IPS DF 4.7 (cell line): Measurements from ENCODE around the gene DPPA4.
"Not testable (repeated sequence)": the region's sequence is repeated elsewhere in the genome, so short reads cannot be mapped to it uniquely, and the experiment has no call there.

Experiments
- DNase-seq: peaks from one replicate; pipeline ENCODE4 v3.0.0-alpha.2; 2013; ENCODE audit warnings: low spot score; ENCODE audit errors: extremely low read depth

DPPA4 gene, protein sequence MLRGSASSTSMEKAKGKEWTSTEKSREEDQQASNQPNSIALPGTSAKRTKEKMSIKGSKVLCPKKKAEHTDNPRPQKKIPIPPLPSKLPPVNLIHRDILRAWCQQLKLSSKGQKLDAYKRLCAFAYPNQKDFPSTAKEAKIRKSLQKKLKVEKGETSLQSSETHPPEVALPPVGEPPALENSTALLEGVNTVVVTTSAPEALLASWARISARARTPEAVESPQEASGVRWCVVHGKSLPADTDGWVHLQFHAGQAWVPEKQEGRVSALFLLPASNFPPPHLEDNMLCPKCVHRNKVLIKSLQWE

DNA sequence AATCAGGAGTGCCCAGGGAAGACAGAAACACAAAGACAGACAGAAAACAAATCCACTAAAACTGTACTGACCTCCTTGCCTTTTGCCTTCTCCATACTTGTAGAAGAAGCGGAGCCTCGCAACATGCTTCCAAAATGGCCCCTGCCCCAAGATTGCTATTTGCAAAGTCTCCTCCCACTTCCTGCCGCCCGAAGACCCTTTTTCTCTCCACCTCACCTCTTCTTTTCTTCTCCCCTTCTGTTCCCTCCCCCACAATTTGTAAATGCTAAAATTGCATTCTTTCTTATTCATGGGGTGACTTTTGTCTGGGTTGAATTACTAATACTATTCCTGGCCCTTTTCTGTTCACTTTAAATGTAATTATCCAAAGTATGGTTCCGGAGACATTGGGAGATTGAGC lies at the start of gene DPPA4:
Gene DPPA4 (minus strand): TSS at position 154 of the 400 bp plus-strand sequence. CDS start 29 bp downstream, at position 125.
- peak; percentile 81 for DNase-seq

- no peak for DNase-seq
Observed at GRCh38 chr3:109385442-109386318, 48.3 kb upstream of the DPPA4 start.

- DNase-seq: no peak
Observed at GRCh38 chr3:109384164-109384563, 46.8 kb upstream of the DPPA4 start.

GRCh38 chr3:109382588-109382987 lies 45.2 kb upstream of the DPPA4 start:
- no peak for DNase-seq

DNA sequence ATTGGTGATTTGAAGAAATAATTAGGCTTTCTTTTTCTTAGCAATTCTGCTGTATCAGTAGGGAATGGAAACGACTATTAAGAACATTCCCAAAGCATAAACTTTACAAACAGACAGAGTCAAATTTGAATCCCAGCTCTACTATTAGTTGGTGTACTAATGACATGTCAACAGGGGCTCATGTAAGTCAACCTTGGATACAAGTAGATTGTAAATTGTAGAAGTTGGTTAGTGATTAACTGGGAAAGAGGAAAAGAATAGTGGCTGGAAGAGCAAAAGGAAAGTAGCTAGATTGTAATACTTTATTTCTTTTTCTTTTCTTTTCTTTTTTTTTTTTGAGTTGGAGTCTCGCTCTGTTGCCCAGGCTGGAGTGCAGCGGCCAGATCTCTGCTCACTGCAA lies 38.6 kb upstream of the DPPA4 start:
- DNase-seq: no peak

- DNase-seq: not testable (repeated sequence)
Observed at GRCh38 chr3:109374434-109374833, 37.1 kb upstream of the DPPA4 start.

DNA sequence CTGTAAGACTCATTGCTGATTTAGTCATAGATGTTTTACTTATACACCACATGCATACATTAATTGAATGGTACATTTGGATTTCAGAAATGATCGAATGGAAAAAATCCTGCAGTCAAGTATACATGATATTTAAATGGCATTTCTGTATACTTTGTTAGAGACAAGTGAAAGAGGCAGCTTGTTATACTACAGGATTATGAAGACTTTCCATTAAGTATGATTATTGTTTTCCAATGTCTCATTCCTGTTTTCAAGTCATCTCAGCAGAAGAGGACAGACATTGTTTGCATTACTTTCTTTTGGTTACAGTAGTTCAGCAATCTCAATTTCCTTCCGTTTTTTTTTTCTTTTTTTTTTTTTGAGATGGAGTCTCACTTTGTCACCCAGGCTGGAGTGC lies 36.6 kb upstream of the DPPA4 start:
- no peak for DNase-seq

GRCh38 chr3:109372639-109373038 lies 35.3 kb upstream of the DPPA4 start:
- no peak for DNase-seq

DNA sequence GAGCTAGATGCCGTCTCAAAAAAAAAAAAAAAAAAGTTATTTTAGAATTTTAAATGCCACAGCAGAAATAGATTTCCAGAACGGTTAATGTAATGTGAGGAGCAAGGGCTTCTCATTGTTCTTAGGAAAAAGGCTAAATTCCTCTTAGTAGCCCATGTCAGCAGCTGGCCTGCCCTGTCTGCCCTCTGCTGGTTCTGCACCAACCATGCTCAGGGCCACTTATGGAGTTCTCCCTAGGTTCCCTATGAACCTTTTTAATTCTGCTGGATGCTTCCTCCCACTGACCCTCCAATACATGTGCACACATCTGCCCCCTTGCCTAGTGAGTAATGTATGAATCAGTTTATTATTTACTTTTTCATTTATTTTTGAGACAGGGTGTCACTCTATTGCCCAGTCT lies 32.2 kb upstream of the DPPA4 start:
- DNase-seq: no peak

DNA sequence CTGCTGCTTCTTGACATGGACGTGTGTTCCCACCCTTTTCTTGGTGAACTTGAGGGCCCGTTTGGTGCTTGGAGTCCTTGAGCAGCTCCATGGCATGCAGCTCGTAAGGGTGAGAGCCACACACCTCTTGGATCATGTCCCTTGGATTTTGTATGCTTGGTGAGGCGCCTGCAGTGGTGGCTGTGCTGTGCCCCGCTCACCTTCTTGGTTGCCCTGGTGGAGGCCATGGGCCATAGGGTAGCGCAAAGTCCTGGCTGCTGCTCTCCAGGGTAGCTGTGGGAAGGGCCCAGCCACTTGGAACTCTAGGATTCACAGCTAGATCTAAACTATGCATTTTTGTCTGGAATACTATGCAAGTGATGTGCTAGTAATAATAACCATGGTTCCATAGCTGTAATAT lies 26.7 kb upstream of the DPPA4 start:
- no peak for DNase-seq

DNA sequence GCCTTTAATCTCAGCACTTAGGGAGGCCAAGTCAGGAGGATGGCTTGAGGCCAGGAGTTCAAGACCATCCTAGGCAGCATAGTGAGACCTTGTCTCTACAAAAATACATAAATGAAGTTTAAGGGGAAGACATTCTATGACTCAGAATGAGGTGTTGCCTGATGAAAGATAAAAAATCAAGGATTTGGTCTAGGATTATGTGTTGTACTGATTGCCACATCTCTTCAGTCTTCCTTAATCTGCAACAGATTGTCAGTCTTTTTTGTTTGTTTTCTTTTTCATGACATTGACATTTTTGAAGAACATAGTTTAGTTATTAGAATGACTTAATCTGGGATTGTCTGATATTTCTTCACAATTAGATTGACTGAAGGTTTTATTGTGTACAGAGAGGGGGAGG lies 26.3 kb upstream of the DPPA4 start:
- no peak for DNase-seq

- DNase-seq: no peak
Observed at GRCh38 chr3:109362823-109363222, 25.5 kb upstream of the DPPA4 start.

DNA sequence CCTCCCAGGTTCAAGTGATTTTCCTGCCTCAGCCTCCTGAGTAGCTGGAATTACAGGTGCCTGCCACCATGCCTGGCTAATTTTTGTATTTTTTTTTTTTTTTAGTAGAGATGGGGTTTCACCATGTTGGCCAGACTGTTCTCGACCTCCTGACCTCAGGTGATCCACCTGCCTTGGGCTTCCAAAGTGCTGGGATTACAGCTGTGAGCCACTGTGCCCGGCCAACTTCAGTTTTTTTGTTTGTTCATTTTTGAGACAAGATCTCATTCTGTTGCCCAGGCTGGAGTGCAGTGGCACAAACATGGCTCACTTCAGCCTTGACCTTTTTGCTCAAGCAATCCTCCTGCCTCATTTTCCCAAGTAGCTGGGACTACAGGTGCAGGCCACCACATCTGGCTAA lies 21.5 kb upstream of the DPPA4 start:
- not testable (repeated sequence) for DNase-seq

DNA sequence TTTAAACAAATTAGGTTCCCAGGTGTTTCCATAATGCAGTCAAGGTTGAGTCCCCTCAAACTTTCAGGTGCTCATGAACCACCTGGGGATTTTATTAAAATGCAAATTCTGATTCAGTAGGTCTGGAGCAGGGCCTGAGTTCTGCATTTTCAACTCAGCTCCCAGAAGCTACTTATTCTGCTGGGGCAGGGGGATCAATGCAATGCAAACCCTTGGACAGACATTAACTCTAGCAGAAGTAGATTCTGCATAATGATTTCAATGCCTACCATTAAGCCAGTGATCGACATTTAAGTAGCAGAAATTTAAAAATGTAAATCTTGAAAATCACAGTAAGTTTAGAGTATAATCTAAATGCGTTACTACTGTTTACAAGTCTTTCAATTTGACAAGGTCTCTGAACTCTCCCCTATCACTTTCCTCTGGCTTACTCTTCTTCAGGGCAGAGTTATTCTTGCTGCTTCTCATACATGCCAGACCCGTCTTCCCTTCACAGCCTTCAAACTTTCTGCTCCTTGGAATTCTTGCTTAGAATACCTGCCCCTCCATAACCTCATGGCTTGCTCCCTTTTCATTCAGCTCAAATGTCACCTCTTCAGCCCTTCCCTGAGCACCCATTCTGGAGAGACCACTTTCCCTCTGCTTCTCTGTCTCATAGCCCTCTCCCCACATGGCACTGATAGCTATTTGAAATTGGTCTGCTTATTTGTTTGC lies 19.3 kb upstream of the DPPA4 start:
- DNase-seq: no peak

GRCh38 chr3:109355625-109356441 lies 18.5 kb upstream of the DPPA4 start:
- DNase-seq: peak; percentile 88

- DNase-seq: no peak
Observed at GRCh38 chr3:109353057-109353456, 15.7 kb upstream of the DPPA4 start.

- no peak for DNase-seq
Observed at GRCh38 chr3:109351231-109351630, 13.9 kb upstream of the DPPA4 start.

GRCh38 chr3:109346770-109347295 lies 9.5 kb upstream of the DPPA4 start:
- DNase-seq: no peak

- no peak for DNase-seq
Observed at GRCh38 chr3:109346099-109346498, 8.8 kb upstream of the DPPA4 start.

DNA sequence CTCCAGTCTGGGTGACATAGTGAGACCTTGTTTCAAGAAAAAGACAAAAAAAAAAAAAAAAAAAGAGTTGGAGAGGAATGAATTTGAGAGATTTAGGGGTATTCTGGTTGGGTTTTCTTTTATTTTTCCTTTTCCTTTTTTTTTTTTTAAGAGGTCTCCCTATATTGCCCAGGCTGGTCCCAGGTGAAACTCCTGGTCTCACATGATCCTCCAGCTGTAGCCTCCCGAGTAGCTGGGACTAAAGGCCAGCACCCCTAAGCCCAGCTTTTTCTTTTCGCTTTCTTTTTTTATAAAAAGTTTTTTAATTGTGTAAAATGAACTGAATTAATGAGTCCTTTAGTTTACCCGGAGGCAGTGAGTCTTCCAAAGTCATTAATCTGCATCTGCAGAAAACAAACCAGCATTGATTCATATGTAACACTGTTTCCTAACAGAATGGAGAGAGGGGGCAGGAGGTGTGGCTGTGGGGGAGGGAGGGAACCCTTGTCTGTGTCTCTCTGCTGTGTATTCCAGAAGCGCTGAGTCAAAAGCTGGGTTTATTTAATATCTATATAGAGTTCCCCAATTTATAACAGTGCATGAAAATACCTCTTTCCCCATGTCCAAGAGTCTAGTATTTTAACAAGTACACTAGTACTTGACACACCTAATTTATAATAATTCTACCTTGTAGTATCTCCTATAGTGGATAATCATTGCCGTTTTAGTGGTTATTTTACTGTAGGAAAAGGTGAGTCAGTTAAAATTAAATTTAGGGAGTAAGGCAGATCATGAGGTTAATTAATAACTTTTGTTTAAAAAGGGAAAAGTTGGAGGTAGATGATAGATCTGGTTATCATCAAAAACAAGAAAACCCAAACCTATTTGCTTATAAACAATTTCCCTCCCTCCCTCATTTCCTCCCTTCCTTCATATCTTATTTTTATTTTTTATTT lies 2.6 kb upstream of the DPPA4 start:
- DNase-seq: no peak
